ENCODE results near the gene SPRED1.
A peak's percentile ranks its signal among the peaks of the same experiment; 100 is the strongest.

The SPRED1 gene

DNA sequence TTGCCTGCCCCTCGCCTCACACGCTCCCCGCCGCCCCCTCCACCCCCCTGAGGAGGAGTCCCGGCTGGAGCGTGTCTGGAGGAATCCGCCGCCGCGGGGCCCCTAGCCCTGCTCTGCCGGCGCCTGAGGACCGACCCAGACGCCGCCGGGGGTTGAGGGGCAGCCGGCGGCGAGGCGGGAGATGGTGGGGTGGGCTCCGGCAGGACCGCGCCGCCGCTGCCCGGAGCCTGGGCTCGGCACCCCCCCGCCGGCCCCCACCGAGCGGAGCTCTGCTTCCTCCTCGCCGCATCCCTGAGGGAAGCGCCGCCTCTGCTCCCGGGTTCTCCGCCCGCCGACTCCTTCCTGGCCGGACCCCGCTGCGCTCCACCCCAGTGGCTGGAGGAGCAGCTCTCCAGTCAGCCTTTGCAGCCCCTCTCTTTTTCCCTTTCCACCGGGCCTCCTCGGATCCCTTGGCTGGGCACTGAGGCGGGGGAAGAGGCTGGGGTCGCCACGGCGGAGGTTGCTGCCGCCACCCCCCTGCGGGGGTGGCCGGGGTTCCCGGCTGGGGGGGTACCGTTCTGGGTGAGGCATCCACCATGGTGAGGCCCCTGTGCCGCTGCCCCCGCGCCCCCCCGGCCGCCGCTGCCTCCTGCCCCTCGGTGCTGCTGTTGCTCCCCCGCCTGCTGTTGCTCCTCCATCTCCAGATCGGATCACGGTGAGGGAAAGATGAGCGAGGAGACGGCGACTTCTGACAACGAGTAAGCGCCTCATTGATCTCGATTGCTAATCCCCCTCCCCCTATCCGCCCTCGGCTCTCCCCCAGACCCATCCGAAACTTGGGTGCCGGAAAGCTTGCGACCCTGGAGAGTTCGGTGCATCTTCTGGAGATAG, at the start of gene SPRED1:
SPRED1 (plus strand) TSS at position 356 of the 870 bp plus-strand sequence; CDS start at position 706, 350 bp downstream.
- no peak for DNase-seq

- DNase-seq = no peak
Observed at GRCh38 chr15:38205526-38206272, 46.9 kb upstream of the SPRED1 start.

DNA sequence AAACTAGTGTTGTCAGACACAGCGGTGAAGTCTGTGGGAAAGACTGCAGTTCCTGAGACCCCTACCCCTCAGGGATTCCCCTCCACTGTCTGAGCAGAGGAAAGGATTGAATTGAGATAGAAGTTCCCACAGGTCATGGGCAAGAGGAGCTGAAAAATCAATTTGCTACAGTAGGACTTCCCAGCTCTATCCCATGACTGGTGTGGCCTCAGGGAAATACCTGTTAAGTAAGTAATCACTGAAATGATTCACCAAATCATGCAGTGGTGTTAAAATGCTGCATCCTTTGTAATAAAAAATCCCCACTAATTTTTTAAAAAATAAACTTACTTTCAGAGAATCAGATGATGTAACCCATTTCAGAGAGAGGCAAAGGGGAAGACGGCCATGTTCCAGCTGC, 45.0 kb upstream of the SPRED1 start:
- no peak for DNase-seq

GRCh38 chr15:38208206-38208605, 44.4 kb upstream of the SPRED1 start:
- no peak for DNase-seq

- DNase-seq = no peak
Observed at GRCh38 chr15:38208779-38209178, 43.9 kb upstream of the SPRED1 start.

DNA sequence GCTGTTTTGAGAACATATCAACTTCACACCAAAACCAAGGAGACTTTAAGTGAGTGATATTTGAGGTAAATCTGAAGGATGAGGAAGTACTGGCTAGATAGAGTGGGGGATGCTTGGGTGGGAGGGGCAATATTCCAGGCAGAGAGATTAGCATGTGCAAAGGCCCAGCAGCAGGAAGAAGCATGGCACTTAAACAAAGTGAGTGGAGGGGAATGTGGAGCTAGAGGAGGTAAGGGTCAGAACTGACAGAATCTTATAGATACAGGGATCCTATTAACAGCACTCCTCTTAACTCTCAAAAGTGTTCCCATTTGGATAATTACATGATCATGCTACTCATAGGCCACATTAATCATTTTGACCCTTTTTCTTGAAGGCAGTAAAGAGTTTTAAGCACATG, 41.4 kb upstream of the SPRED1 start:
- DNase-seq = no peak

DNA sequence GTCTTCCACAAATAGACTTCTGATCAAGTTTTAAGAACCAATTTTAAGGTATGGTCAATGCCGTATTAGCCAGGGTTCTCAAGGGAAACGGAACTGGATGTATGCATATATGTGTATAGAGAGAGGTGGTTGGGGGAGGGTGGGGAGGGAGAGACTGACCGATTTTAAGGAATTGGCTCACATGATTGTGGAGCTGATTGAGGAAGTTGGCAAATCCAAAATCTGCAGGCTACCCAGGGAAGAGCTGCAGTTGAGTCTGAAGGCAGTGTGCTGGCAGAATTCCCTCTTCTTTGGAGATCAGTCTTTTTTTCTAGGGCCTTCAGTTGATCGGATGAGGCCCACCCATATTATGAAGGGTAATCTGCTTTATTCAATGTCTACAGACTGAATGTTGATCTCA, 40.8 kb upstream of the SPRED1 start:
- no peak for DNase-seq

- DNase-seq = no peak
Observed at GRCh38 chr15:38212729-38213351, 39.8 kb upstream of the SPRED1 start.

DNA sequence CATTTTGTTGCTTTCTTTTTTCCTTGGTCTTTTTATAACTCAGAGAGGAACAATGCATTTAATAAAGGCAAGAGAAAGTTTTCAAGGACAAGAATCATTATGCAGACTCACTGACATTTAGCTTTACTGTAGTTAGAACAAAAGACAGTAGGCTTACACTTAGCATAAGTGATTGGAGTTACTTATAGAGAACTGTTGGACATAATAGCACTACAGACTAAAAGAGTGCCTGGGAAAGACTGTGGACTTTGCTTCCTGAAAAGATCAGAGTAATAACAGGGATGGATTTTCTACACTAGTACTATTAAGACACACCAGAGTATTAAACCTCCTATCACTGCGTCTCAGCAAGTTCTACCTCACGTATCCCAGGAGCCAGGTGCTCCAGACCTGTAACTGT, 39.3 kb upstream of the SPRED1 start:
- no peak for DNase-seq

GRCh38 chr15:38215707-38216106, 36.9 kb upstream of the SPRED1 start:
- DNase-seq = no peak

DNA sequence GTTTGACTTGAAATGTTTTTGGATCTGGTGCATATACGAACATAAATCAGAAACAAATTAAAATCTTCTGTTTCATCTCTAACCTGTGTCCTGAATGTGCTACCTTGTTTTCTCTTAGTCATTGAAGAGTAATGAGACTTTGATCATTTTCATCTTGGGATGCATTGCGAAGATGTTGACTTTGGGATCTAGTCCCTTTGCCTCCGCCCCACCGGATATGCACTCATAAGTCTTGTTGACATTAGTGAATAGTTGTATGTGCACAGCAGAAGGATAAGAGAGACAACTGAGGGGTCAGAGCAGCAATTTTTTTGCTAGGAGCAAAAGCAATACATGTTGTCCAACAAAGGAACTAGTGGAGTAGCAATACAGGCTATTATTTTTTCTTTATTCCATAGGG, 35.9 kb upstream of the SPRED1 start:
- DNase-seq = no peak

DNA sequence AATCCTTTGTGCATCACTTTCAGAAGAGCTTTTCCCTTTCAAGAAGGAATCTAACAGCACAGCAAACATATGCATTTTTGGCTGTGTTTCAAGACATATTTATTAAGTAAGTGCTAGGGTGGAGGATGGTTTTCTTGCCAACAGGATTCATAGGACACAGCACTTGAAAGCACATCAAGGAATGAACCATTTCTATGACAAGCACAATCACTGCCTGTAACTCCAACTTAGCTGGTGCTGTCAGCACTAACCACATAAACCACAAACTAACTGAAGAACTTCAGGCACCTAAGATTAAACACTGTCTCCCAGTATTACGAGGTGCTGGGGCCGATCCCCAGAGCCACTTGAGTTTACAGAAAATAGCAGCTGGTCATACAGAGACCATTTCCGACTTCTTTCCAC, 35.4 kb upstream of the SPRED1 start:
- no peak for DNase-seq

GRCh38 chr15:38217788-38218609, 34.6 kb upstream of the SPRED1 start:
- no peak for DNase-seq

DNA sequence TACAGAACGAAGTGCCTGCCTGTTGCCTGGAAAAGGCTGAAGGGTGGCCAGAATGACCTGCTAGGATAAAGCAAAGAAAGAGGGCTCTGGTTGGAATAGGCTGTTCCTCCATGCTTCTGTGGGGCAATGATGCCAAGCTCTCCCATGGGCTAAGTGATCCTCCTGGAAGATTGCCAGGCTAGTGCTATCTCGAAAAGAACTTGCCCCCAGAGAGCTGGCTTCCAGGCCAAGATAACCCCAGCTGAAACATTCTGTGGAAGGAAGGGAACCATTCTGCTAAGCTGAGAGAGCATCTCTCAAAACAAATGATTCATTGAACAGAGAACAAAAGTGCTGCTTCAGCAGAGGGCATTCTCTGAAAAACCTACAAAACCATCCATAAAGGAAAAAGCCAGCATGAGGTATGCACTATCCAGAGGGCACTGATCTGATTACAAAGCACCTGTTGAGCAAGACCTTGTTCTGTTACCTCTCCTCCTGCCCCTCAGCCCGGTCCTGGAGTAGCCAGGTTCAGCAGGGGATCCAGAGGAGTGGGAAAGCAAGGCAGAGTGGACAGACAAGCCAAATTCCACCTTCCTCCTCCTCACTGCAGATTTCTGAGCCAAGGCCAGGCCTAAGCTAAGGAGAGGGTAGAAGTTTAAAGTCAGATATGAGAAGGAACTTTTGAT, 31.9 kb upstream of the SPRED1 start:
- no peak for DNase-seq

DNA sequence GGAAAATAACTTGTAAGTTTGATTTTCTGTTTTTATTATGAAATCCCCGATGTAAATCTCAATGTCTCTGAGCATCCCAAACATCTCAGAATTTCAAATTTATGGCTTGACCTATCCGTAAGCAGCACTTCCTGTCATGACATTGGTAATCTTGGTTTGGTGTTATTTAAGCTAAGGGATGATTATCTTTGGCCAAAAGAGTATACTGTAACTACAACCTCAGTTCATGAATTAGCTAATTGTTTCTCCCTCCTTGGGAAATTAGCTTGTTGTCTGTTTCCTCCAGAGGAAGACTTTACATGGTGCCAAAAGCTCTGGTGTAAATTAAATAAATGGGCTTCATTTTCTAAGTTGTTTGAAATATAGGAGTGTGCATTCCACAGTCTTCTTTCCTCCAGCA, 28.1 kb upstream of the SPRED1 start:
- no peak for DNase-seq

DNA sequence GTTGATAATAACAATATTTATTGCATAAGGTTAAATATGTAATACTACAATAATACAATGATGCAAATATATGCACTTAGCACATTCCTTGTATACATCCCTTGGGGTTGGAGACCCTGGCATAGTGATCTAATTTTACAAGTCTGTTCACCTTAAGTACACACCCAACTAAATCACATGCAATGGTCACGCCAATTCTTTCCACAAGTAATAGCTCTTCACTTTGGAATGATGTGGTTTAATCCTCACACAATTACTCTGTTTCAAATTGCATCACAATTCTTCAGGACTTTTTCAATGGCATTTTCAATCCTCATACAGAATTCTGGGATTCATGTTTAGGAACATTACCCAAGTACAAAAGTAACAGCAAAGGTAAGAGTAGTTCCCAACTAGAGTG, 27.3 kb upstream of the SPRED1 start:
- DNase-seq = no peak

GRCh38 chr15:38226608-38227266, 25.9 kb upstream of the SPRED1 start:
- DNase-seq = peak; percentile 11

GRCh38 chr15:38227941-38228340, 24.7 kb upstream of the SPRED1 start:
- no peak for DNase-seq

- no peak for DNase-seq
Observed at GRCh38 chr15:38228618-38229017, 24.0 kb upstream of the SPRED1 start.

- DNase-seq = no peak
Observed at GRCh38 chr15:38229705-38230310, 22.8 kb upstream of the SPRED1 start.

- DNase-seq = no peak
Observed at GRCh38 chr15:38231436-38231835, 21.2 kb upstream of the SPRED1 start.
